Measurements from ENCODE around the gene TTC9B. TPM values are rescaled to one million over a fixed set of nuclear protein-coding genes. Genes with fewer than 3 reads are reported as not detected.

TTC9B gene
- total and polyA plus RNA-seq, 2 of the 4 experiments (the other 2 are of a cell fraction), result not detected

GRCh38 chr19:40251244-40251643 is 33.1 kb upstream of the TTC9B start:
- Histone ChIP-seq H3K23ac (ENCODE audit: low read depth, low read length) (no peak overlapping the region), H3K36me3 (ENCODE audit: control insufficient read depth, insufficient read depth, low read length) (peaks cover 35% of the 10 kb centered on the region), H3K9me1 (ENCODE audit: insufficient read depth, low read length) (peaks cover 13% of the 10 kb centered on the region; the same call in 1 of the 2 replicates), H3K4ac (ENCODE audit: low read depth, low read length) (no peak overlapping the region), H3K27me3 (ENCODE audit: control insufficient read depth, insufficient read depth, low read length) (no peaks in the 10 kb centered on the region), H3K56ac (ENCODE audit: extremely low read depth, insufficient read depth, low read length) (no peak overlapping the region), H2BK20ac (ENCODE audit: low read depth, low read length) (no peak overlapping the region), H4K20me1 (ENCODE audit: insufficient read depth, low read length) (peaks cover 35% of the 10 kb centered on the region), H3K9me3 (ENCODE audit: control insufficient read depth, insufficient read depth, low read length) (no peaks in the 10 kb centered on the region), H3K27ac (ENCODE audit: insufficient read depth, low read length) (no peak overlapping the region), H3K9ac (ENCODE audit: low read depth, low read length) (no peak overlapping the region), H3K4me1 (ENCODE audit: control insufficient read depth, insufficient read depth, low read length) (no peaks in the 10 kb centered on the region), H4K5ac (ENCODE audit: low read depth, low read length) (no peak overlapping the region), H4K91ac (ENCODE audit: insufficient read depth, low read depth, low read length) (no peak overlapping the region), H3K18ac (ENCODE audit: low read depth, low read length) (no peak overlapping the region), H2BK15ac (ENCODE audit: low read depth, low read length) (no peak overlapping the region), H2BK120ac (ENCODE audit: low read depth, low read length) (no peak overlapping the region), H2AFZ (replicated peaks; ENCODE audit: low read length, poor library complexity) (no peak overlapping the region), H3K4me3 (ENCODE audit: insufficient read depth, low read depth, low read length) (no peak overlapping the region), H3K14ac (replicated peaks; ENCODE audit: low read depth, low read length) (no peak overlapping the region), H2AK5ac (ENCODE audit: low read depth, low read length) (no peak overlapping the region), H2BK5ac (ENCODE audit: low read depth, low read length, poor library complexity, severe bottlenecking) (no peak overlapping the region), H4K8ac (ENCODE audit: low read depth in 2 of 2, low read length in 2 of 2) (no peak overlapping the region), H3K79me1 (ENCODE audit: low read depth in 1 of 2, low read length in 2 of 2) (peaks cover 30 to 74% of the 10 kb centered on the region in 2 experiments), H2AK9ac (replicated peaks; ENCODE audit: low read depth, low read length, poor library complexity) (no peak overlapping the region), H3K4me2 (ENCODE audit: low read depth, low read length) (no peak overlapping the region)
- in situ Hi-C loops (cut with MboI; ENCODE audit: low sequenced_read_pairs), result no loop called here
- no peak for TF ChIP-seq MAFK (IDR thresholded peaks at IDR 0.05; ENCODE audit: low read depth, low read length)
- TF ChIP-seq FOS (IDR thresholded peaks at IDR 0.05; ENCODE audit: low read depth, low read length), result no peak
- intact Hi-C loops (cut with micrococcal nuclease), result no loop called here
- dilution Hi-C loops (cut with HindIII; ENCODE audit: low sequenced_read_pairs, unreplicated experiment), result no loop called here
- ATAC-seq (ENCODE audit: low read depth) (no peak), DNase-seq (no peak)
- no TSS peak for BruUV-seq (replicated peaks)
- CTCF ChIA-PET, result no interaction called here
- POLR2A ChIA-PET (ENCODE audit: unreplicated experiment), result no interaction called here
